Thymus (tissue), 11 donors: ENCODE data around the gene ARL6IP1. TPM values are rescaled to one million over a fixed set of nuclear protein-coding genes. Genes with fewer than 3 reads are reported as not detected.
"Not testable (repeated sequence)": the region's sequence is repeated elsewhere in the genome, so short reads cannot be mapped to it uniquely, and the experiment has no call there.

Source experiments
- DNase-seq, 9 donors: peaks; one replicate each; pipeline ENCODE4 v3.0.0-alpha.2; 2013; ENCODE audit warnings: low spot score in 9 of 9, low read depth in 6 of 9, missing footprints in 1 of 9
- H3K27ac ChIP-seq, 2 donors: one replicate each; pipeline ENCODE4 v1.5.1; 2013; ENCODE audit warnings: control low read depth in 1 of 2, low read depth in 1 of 2, low read length in 1 of 2, mild to moderate bottlenecking in 1 of 2, moderate library complexity in 1 of 2
- H3K27me3 ChIP-seq, 2 donors: one replicate each; pipeline ENCODE4 v1.5.1; 2013; ENCODE audit warnings: low read length in 1 of 2; ENCODE audit not compliant: control insufficient read depth in 2 of 2, insufficient read depth in 1 of 2
- H3K36me3 ChIP-seq, 2 donors: one replicate each; pipeline ENCODE4 v1.5.1; 2013; ENCODE audit warnings: low read length in 1 of 2, mild to moderate bottlenecking in 1 of 2, moderate library complexity in 1 of 2; ENCODE audit not compliant: control insufficient read depth in 2 of 2, insufficient read depth in 2 of 2
- H3K4me1 ChIP-seq, 2 donors: one replicate each; pipeline ENCODE4 v1.5.1; 2013; ENCODE audit warnings: low read length in 2 of 2; ENCODE audit not compliant: control insufficient read depth in 2 of 2, insufficient read depth in 2 of 2
- H3K4me3 ChIP-seq, 2 donors: one replicate each; pipeline ENCODE4 v1.5.1; 2013; ENCODE audit warnings: low read length in 2 of 2, control low read depth in 1 of 2, mild to moderate bottlenecking in 1 of 2
- H3K9me3 ChIP-seq, 2 donors: one replicate each; pipeline ENCODE4 v1.5.1; 2013; ENCODE audit warnings: low read length in 1 of 2, mild to moderate bottlenecking in 1 of 2; ENCODE audit not compliant: control insufficient read depth in 2 of 2, insufficient read depth in 1 of 2
- WGBS: extraction: QIAGEN DNeasy Blood & Tissue Kit; methylation state at CpG from one replicate; pipeline ENCODE4 v1.1.7; 2013; 5-methylcytosine and 5-hydroxymethylcytosine counted together
- polyA plus RNA-seq: library from polyadenylated mRNA; stranded (reverse); fragments of 200-250 nt; gene quantifications from one replicate; pipeline ENCODE4 v1.2.3, GENCODE V29; 2013
- total RNA-seq: library from RNA; stranded (reverse); fragments of 120-200 nt; gene quantifications from one replicate; pipeline ENCODE4 v1.2.4, GENCODE V29; 2013
- donor health status: healthy.

Gene ARL6IP1
- total and polyA plus RNA-seq, 2 donors = 120 to 169 TPM

DNA sequence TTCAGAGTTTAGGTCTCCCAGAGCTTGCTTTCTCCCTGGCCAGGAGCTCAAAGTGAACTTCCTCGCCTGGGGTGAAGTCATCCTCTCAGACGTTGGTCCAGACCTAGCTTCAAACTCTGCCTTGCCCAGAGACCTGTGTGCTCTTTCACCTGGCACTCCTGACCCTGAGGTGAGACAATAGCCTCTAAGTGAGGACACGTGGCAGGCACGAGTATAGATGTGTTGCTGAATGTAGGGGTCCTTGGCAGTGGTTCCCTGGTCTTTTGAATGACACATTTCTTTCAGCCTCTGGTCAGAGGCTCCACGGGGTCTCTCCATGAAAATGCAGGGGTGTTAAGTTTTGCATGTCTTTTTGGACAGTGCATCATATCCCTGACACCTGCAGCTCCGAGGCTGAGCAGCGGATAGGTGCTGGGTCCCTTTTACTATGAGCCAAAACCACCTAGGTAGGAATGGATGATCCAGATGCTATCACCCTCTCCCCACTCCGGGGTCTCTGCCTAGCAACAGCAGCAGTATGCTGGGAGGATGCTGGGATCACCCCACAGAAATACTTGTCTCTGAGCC lies 20.8 kb downstream of the ARL6IP1 start:
- not testable (repeated sequence) for H3K27ac ChIP-seq, H3K9me3 ChIP-seq, H3K4me3 ChIP-seq, H3K27me3 ChIP-seq, H3K4me1 ChIP-seq, DNase-seq
- 92% methylated on average over 8 of the region's 8 CpGs for WGBS
- peaks cover 31 to 33% of the 10 kb centered on the region in 2 donors for H3K36me3 ChIP-seq

DNA sequence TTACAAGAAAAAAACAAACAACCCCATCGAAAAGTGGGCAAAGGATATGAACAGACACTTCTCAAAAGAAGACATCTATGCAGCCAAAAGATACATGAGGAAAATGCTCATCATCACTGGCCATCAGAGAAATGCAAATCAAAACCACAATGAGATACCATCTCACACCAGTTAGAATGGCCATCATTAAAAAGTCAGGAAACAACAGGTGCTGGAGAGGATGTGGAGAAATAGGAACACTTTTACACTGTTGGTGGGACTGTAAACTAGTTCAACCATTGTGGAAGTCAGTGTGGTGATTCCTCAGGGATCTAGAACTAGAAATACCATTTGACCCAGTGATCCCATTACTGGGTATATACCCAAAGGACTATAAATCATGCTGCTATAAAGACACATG lies 23.7 kb downstream of the ARL6IP1 start:
- H3K27me3 ChIP-seq, H3K4me1 ChIP-seq, DNase-seq, H3K36me3 ChIP-seq, H3K27ac ChIP-seq, H3K9me3 ChIP-seq, H3K4me3 ChIP-seq: not testable (repeated sequence)
- WGBS = 100% methylated on average over 1 of the region's 1 CpG

DNA sequence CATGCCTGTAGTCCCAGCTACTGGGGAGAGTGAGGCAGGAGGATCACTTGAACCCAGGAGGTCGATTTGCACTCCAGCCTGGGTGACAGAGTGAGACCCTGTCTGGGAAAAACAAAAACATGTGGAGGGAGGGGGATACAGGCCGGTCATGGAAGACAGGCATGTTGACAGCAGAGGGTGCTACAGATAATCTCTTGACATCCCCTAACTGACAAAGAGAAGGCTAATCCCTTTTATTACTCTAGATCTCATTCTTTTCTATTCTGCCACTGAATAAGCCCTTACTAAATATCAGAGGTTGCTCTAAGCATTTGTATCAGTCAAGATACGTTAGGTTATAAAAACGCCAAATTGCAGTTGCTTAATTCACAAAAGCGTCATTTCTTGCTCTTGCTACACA lies 25.0 kb downstream of the ARL6IP1 start:
- H3K4me1 ChIP-seq, DNase-seq, H3K4me3 ChIP-seq, H3K9me3 ChIP-seq, H3K36me3 ChIP-seq, H3K27me3 ChIP-seq, H3K27ac ChIP-seq: not testable (repeated sequence)
- 96% methylated on average over 5 of the region's 5 CpGs for WGBS

- not testable (repeated sequence) for H3K4me1 ChIP-seq, H3K9me3 ChIP-seq, H3K27me3 ChIP-seq, H3K36me3 ChIP-seq, H3K4me3 ChIP-seq, DNase-seq, H3K27ac ChIP-seq
- WGBS = 96% methylated on average over 4 of the region's 4 CpGs
Measured at GRCh38 chr16:18774651-18775050, 26.7 kb downstream of the ARL6IP1 start.

- not testable (repeated sequence) for H3K4me3 ChIP-seq, H3K9me3 ChIP-seq, H3K4me1 ChIP-seq, H3K36me3 ChIP-seq, DNase-seq, H3K27me3 ChIP-seq, H3K27ac ChIP-seq
- whole genome bisulfite sequencing = 59% methylated on average over 7 of the region's 7 CpGs
Measured at GRCh38 chr16:18772171-18772570, 29.2 kb downstream of the ARL6IP1 start.

DNA sequence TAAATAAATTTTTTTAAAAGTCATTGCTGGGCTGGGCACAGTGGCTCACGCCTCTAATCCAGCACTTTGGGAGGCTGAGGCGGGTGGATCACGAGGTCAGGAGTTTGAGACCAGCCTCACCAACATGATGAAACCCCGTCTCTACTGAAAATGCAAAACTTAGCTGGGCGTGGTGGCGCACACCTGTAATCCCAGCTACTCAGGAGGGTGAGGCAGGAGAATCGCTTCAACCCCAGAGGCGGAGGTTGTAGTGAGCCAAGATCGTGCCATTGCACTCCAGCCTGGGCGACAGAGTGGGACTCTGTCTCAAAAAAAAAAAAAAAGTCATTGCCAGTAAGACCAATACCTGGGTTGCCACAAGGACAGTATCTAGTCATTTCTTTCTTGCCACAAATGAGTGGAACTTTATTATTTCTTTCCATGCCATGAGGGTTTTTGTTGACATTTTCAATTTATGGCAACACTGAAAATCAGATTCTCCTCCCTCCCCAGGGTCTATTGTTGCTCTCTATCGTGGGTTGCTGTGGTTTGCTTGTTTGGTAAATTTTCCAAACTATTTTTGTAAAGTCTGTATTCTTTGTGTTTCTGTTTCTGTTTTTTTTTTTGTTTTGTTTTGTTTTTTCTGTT lies 30.9 kb downstream of the ARL6IP1 start:
- not testable (repeated sequence) for H3K27me3 ChIP-seq, H3K4me3 ChIP-seq, H3K36me3 ChIP-seq, H3K4me1 ChIP-seq, H3K9me3 ChIP-seq, H3K27ac ChIP-seq, DNase-seq
- 98% methylated on average over 11 of the region's 11 CpGs for whole genome bisulfite sequencing

- WGBS = 40% methylated on average over 6 of the region's 7 CpGs
- not testable (repeated sequence) for H3K4me3 ChIP-seq, H3K4me1 ChIP-seq, H3K27me3 ChIP-seq, H3K27ac ChIP-seq, H3K9me3 ChIP-seq, H3K36me3 ChIP-seq
- DNase-seq = peak in 1 of 9 donors; percentile 33
Measured at GRCh38 chr16:18767217-18767616, 34.1 kb downstream of the ARL6IP1 start.

GRCh38 chr16:18762713-18763112 lies 38.6 kb downstream of the ARL6IP1 start:
- not testable (repeated sequence) for DNase-seq, H3K27me3 ChIP-seq, H3K36me3 ChIP-seq, H3K27ac ChIP-seq, H3K4me3 ChIP-seq, H3K9me3 ChIP-seq, H3K4me1 ChIP-seq
- 31% methylated on average over 3 of the region's 5 CpGs for WGBS

GRCh38 chr16:18759598-18760520 lies 41.5 kb downstream of the ARL6IP1 start:
- H3K9me3 ChIP-seq, H3K27me3 ChIP-seq, H3K36me3 ChIP-seq, DNase-seq, H3K27ac ChIP-seq, H3K4me3 ChIP-seq, H3K4me1 ChIP-seq: not testable (repeated sequence)
- WGBS = 30% methylated on average over 18 of the region's 21 CpGs
